GM19468 (cell line): ENCODE data around the gene PAQR4.
"Not testable (repeated sequence)": the region's sequence is repeated elsewhere in the genome, so short reads cannot be mapped to it uniquely, and the experiment has no call there.

Experiments used
- ATAC-seq: cut with Tn5 transposase; IDR thresholded peaks from one replicate; pipeline ENCODE4 v1.9.1; 2021; ENCODE audit warnings: mild to moderate bottlenecking, moderate library complexity, moderate number of reproducible peaks; ENCODE audit not compliant: unreplicated experiment; ENCODE audit errors: extremely low read depth

Gene PAQR4

DNA sequence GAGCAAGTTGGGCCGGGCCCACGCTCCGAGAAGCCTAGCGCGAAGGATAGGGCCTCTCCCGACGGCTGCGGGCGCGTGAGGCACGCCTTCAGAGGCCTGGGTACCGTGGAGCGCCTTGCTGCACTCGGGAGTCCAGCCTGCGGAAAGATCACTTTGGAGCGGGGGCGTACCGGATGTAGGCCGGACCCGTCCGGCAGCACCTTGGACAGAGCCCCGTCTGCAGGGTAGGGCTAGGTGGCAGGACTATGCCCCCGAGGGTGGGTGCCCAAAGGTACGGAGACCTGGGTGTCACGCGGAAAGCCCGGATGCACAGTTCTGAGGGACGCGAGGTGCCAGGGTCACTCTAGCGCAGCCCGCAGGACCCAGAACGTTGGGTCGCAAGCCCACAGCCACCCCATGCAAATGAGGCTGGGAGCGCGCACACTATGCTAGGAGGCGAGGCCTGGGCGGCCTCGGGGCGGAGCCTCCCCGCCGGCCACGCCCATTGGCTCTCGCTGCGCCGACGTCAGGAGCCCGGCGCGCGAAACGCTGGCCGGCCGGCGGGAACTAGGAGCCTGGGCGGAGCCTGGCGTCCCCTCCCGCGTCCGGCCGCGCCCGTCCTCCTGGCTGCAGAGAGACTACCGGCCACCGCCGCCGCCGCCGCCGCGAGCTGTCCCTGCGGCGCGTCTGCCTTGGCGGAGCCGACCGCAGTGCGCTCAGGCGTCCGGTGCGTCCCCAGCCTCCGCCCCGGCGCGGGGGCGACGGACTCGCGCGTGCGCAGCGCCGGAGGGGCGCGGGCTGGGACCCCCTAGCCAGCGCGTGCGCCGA is at the start of gene PAQR4:
Gene PAQR4 (plus strand): TSS at position 611 of the 807 bp plus-strand sequence. CDS start 327 bp downstream, outside the sequence.
- ATAC-seq, result peak; percentile 62

DNA sequence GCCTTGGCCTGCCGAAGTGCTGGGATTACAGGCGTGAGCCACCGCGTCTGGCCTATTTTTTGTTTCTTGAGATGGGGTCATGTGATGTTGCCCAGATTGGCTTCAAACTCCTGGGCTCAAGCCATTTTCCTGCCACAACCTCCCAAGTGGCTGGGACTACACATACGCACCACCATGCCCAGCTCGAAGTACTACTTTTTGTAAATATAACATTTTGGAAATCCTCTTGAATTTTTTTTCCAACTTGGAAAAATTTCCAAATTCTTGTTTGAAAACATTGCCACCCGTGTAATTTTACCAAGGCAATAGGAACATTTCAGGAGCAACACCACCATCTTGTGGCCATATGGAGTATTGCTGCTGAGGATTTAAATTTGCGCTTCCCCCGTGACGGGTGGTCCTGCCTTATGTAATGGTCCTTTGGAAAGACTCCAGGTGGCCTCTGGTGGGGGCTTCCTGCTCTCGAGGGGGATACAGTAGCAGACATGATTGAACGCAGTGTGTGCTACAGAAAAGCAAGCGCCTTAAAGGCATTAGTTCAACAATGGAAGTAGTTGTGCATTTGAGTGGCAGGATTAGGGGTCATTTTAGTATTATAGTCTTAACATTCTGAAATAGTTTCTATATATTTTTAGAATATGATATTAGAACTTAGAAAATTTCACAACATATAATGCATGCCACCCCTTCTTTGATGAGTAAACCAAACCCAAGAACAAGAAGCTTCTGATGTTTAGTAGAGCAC is 49.5 kb upstream of the PAQR4 start:
- no peak for ATAC-seq

DNA sequence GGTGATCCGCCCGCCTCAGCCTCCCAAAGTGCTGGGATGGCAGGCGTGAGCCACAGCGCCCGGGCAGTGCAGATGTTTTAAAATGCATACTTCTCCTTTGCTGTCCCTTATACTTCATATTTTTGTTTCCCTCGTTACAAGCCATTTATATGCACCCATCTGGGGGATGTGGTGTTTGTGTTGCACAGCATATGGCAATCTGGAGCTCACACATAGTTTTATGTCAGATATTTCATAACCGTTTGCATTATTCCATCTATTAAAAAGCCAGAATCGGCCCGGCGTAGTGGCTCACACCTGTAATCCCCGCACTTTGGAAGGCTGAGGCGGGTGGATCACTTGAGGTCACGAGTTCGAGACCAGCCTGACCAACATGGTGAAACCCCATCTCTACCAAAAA is 45.7 kb upstream of the PAQR4 start:
- no peak for ATAC-seq

DNA sequence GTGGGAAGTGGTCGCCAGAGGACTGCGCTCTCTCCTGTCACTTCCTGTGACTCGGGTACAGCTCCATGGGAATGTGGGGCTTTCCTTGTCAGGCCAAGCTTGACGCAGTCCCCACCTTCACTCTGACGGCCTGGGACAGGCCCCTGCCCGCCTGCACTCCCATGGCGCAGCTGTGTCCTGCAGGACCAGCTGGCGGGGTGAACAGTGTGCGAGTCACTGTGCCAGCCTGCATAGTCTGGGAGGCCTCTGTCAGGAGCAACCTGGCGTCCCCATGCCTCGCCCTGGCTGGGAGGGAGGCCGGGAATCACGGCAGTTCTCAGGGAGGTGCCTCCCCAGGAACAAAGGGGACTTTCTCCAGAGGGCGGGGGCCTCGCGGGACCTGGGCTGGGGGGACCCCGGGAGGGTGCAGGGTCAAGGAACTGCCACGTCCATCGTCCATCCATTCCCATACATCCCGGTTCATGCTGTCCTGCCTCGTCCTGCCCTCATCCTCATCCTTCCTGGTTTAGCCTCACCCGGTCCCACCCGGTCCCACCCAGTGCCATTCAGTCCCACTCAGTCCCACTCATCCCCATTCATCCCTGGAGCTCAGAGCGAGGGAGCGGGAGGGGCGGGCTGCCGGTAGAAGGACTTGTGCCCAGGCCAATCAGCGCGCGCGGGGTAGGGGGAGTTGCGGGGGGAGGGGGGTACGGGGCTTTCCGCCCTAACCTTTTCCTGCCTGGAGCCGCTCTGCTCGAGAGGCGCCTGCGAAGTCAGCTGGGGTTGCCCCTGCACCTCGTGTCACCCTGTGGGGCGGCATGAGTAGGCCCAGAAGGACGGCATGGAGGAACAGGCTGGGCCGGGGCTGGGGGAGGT is 44.0 kb upstream of the PAQR4 start:
- ATAC-seq, result no peak

DNA sequence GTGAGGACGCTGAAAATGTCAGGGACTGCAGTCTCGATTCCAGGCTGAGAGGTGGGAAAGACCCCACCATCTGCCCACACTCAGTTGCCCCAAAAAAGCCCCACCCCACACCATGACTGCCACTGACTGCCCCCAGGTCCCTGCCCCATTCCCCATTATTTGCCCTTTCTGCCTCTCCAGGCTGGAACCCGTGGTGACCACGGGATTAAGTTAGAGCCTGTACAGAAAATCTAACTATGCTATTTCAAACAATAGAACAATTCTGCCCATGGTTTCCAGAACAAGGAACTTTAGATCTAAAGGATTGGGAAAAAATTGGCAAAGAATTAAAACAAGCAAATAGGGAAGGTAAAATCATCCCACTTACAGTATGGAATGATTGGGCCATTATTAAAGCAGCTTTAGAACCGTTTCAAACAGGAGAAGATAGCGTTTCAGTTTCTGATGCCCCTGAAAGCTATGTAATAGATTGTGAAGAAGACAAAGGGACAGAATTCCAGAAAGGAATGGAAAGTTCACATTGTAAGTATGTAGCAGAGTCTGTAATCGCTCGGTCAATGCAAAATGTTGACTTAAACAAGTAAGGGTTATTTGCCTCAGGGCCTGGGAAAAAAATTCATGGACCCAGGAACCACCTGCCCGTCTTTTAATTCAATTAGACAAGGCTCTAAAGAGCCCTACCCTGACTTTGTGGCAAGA is 43.0 kb upstream of the PAQR4 start:
- no peak for ATAC-seq

DNA sequence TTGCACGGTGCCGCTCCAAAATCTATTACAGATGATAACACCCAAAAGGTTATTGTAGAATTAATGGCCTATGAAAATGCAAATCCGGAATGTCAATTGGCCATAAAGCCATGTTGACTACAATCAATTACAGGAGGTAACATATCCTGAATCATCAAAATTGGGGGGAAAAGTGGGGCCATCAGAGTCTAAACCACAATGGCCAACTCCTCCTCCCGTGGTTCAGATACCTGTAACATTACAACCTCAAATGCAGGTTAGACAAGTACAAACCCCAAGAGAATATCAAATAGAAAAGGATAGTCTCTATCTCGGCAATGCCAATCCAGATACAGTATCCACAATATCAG is 42.5 kb upstream of the PAQR4 start:
- ATAC-seq, result no peak

GRCh38 chr16:2927010-2927646 is 42.0 kb upstream of the PAQR4 start:
- no peak for ATAC-seq

GRCh38 chr16:2928151-2928550 is 41.0 kb upstream of the PAQR4 start:
- ATAC-seq, result not testable (repeated sequence)

DNA sequence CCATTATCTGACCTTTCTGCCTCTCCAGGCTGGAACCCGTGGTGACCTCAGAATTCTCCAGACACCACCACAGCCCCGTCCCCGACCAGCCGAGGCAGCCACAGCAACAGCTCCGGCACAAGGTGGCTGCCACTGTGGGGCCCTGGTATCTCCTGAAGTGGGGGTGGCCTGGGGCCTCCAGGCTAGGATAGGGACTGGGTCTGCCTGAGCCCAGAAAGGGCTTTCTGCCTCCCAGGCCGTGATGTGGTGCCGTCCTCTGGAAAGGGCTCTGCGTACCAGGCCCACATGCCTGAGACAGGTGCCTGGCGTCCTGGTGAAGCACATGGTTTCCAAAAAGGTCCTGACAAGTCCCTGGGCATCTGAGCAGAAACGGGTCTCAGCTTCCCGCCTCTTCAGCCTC is 40.4 kb upstream of the PAQR4 start:
- ATAC-seq, result no peak

- no peak for ATAC-seq
These were observed 39.5 kb upstream of the PAQR4 start for GRCh38 chr16:2929693-2930092.

- ATAC-seq, result no peak
These were observed 38.9 kb upstream of the PAQR4 start for GRCh38 chr16:2930236-2930635.

- ATAC-seq, result not testable (repeated sequence)
These were observed 37.8 kb upstream of the PAQR4 start for GRCh38 chr16:2931231-2931914.

GRCh38 chr16:2933136-2933535 is 36.0 kb upstream of the PAQR4 start:
- ATAC-seq, result no peak

- ATAC-seq, result no peak
These were observed 35.4 kb upstream of the PAQR4 start for GRCh38 chr16:2933701-2934100.

DNA sequence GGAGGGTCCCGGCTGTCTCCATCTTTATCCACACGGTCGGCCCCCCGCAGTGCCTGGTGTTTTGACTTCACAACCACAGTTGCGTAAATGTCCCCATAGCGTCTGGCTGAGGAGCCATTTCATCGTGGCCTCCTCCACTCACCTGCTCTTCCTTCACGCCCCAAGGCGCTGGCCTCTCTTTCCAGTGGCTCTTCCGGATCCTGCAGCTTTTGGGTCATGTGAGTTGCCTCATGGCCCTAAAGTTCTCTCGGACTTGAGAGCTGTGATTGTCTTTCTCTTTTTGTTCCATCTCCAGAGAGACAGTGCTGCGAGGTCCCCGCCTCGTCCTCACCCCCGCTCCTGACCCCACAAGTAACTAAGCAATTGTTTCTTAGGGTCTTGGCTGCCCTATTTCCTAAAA is 34.7 kb upstream of the PAQR4 start:
- no peak for ATAC-seq

DNA sequence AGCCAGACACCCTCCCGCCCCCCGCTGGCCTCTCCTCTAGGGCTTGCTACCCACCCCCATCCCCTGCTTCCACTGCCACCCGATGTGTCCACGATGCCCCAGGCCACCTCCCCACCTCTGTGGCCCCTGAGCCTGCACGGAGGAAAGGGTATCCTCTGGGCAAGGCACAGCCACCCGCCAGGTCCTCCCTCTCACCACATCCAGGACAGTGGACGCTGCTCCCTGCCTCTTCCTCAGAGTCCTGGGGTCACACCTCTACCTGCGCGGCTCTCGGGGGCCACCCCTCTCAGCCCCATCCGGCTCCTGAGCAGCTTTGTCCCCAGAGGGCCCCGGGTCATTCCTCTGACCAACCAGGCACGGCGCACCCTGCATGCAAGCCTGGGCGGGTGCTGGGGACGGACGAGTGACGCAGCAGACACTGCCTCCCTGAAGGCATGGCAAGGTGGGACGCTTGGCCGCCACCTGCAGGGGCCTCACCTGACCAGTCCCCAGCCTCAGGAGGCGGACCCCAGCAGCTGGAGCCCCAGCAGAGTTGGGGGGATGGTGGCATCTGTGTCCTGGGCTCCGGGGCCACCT is 32.6 kb upstream of the PAQR4 start:
- no peak for ATAC-seq

GRCh38 chr16:2937170-2937569 is 32.0 kb upstream of the PAQR4 start:
- no peak for ATAC-seq

DNA sequence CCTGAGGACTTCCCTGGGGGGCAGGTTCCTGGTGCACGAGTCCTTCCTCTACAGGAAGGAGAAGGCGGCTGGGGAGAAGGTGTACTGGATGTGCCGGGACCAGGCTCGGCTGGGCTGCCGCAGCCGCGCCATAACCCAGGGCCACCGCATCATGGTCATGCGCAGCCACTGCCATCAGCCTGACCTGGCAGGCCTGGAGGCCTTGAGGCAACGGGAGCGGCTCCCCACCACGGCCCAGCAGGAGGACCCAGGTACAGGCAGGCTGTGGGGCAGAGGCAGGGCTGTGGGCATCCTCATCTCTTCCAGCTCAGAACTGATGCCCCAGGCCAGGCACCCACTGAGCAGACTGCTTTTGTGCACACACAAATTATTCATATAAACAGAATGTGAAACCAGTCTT is 30.9 kb upstream of the PAQR4 start:
- ATAC-seq, result no peak

DNA sequence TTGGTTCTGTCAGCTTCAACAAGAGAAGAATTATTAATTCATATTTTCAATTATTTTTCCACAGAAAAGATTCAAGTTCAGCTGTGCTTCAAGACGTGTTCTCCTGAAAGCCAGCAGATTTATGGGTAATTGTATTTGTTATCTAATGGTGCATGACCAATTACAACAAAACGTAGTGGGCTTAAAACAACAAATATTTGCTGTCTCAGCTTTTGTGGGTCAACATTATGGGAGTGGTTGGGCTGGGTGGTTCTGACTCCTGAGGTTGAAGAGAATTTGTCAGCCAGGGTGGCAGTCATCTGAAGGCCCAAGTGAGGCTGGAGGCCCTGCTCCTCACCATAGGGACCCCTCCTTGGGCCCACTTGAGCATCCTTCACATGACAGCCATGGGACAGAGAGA is 29.2 kb upstream of the PAQR4 start:
- ATAC-seq, result no peak
